ENCODE measurements around the gene LBHD2. TPM values are rescaled to one million over a fixed set of nuclear protein-coding genes. Genes with fewer than 3 reads are reported as not detected.

Gene LBHD2
- total RNA-seq, 1 donor from 2014 or later = not detected

GRCh38 chr14:103129301-103130016, 45.4 kb downstream of the LBHD2 start:
- DNase-seq (ENCODE audit: low spot score) = no peak
- no peak overlapping the region for H3K27ac Mint-ChIP-seq (ENCODE audit: unreplicated experiment)
- no peaks in the 10 kb centered on the region for H3K9me3 Mint-ChIP-seq (ENCODE audit: unreplicated experiment)
- H3K4me1 Mint-ChIP-seq (ENCODE audit: unreplicated experiment) = peaks cover 14% of the 10 kb centered on the region
- TF ChIP-seq, protein P1, sequence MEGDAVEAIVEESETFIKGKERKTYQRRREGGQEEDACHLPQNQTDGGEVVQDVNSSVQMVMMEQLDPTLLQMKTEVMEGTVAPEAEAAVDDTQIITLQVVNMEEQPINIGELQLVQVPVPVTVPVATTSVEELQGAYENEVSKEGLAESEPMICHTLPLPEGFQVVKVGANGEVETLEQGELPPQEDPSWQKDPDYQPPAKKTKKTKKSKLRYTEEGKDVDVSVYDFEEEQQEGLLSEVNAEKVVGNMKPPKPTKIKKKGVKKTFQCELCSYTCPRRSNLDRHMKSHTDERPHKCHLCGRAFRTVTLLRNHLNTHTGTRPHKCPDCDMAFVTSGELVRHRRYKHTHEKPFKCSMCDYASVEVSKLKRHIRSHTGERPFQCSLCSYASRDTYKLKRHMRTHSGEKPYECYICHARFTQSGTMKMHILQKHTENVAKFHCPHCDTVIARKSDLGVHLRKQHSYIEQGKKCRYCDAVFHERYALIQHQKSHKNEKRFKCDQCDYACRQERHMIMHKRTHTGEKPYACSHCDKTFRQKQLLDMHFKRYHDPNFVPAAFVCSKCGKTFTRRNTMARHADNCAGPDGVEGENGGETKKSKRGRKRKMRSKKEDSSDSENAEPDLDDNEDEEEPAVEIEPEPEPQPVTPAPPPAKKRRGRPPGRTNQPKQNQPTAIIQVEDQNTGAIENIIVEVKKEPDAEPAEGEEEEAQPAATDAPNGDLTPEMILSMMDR (IDR thresholded peaks at IDR 0.05; ENCODE audit: unreplicated experiment) = no peak
- H3K36me3 Mint-ChIP-seq (ENCODE audit: low read depth, unreplicated experiment) = peaks cover 41% of the 10 kb centered on the region
- peak overlapping the region; percentile 62 for H3K4me3 Mint-ChIP-seq (ENCODE audit: unreplicated experiment)
- peaks cover 27% of the 10 kb centered on the region for H3K27me3 Mint-ChIP-seq (ENCODE audit: unreplicated experiment)

- peaks cover 47% of the 10 kb centered on the region for H3K36me3 Mint-ChIP-seq (ENCODE audit: low read depth, unreplicated experiment)
- H3K27me3 Mint-ChIP-seq (ENCODE audit: unreplicated experiment) = peaks cover 31% of the 10 kb centered on the region
- no peak for DNase-seq (ENCODE audit: low spot score)
- peak overlapping the region; percentile 21 for H3K4me3 Mint-ChIP-seq (ENCODE audit: unreplicated experiment)
- TF ChIP-seq, protein P1 (IDR thresholded peaks at IDR 0.05; ENCODE audit: unreplicated experiment) = no peak
- H3K9me3 Mint-ChIP-seq (ENCODE audit: unreplicated experiment) = no peaks in the 10 kb centered on the region
- no peak overlapping the region for H3K27ac Mint-ChIP-seq (ENCODE audit: unreplicated experiment)
- peaks cover 9% of the 10 kb centered on the region for H3K4me1 Mint-ChIP-seq (ENCODE audit: unreplicated experiment)
These were observed 46.2 kb downstream of the LBHD2 start for GRCh38 chr14:103130017-103130764.

- no peak for DNase-seq (ENCODE audit: low spot score)
- Mint-ChIP-seq H3K4me3 (ENCODE audit: unreplicated experiment) (peak overlapping the region; percentile 21), H3K9me3 (ENCODE audit: unreplicated experiment) (no peaks in the 10 kb centered on the region), H3K27me3 (ENCODE audit: unreplicated experiment) (peaks cover 31% of the 10 kb centered on the region), H3K27ac (ENCODE audit: unreplicated experiment) (no peak overlapping the region), H3K4me1 (ENCODE audit: unreplicated experiment) (peaks cover 4% of the 10 kb centered on the region), H3K36me3 (ENCODE audit: low read depth, unreplicated experiment) (peaks cover 48% of the 10 kb centered on the region)
- TF ChIP-seq, protein P1 (IDR thresholded peaks at IDR 0.05; ENCODE audit: unreplicated experiment) = no peak
These were observed 47.0 kb downstream of the LBHD2 start for GRCh38 chr14:103130965-103131364.

- H3K4me3 Mint-ChIP-seq (ENCODE audit: unreplicated experiment) = no peak overlapping the region
- peaks cover 31% of the 10 kb centered on the region for H3K27me3 Mint-ChIP-seq (ENCODE audit: unreplicated experiment)
- H3K4me1 Mint-ChIP-seq (ENCODE audit: unreplicated experiment) = no peaks in the 10 kb centered on the region
- TF ChIP-seq, protein P1 (IDR thresholded peaks at IDR 0.05; ENCODE audit: unreplicated experiment) = no peak
- no peak for DNase-seq (ENCODE audit: low spot score)
- H3K36me3 Mint-ChIP-seq (ENCODE audit: low read depth, unreplicated experiment) = peaks cover 49% of the 10 kb centered on the region
- no peaks in the 10 kb centered on the region for H3K9me3 Mint-ChIP-seq (ENCODE audit: unreplicated experiment)
- no peak overlapping the region for H3K27ac Mint-ChIP-seq (ENCODE audit: unreplicated experiment)
These were observed 47.6 kb downstream of the LBHD2 start for GRCh38 chr14:103131580-103131979.
